Eye (tissue), 1 donor: Measurements from ENCODE around the gene CNTN5.

ENCODE experiments used
- DNase-seq: peaks from one replicate; pipeline ENCODE4 v3.0.0-alpha.2; 2015

Gene CNTN5

GRCh38 chr11:99640671-99641070 lies 619.9 kb downstream of the CNTN5 start:
- DNase-seq, result no peak

DNA sequence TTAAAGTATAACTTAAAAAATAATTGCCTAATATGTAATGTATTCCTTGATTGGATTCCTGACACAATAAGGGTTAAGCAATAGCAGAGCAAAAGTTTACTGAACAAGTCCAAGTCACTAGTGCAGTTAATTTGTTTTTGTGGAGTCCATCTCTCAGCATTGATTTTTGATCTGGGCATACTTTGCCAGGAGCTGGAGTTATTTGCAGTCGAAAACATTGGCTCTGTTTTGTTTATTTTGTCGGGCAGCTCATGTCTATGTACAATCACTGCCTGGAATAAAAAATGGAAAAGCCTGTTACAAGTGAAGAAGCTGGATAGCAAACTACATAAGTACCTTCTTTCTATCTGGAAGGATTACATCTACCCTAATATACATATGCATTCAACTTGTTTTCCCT lies 625.2 kb downstream of the CNTN5 start:
- DNase-seq, result no peak

DNA sequence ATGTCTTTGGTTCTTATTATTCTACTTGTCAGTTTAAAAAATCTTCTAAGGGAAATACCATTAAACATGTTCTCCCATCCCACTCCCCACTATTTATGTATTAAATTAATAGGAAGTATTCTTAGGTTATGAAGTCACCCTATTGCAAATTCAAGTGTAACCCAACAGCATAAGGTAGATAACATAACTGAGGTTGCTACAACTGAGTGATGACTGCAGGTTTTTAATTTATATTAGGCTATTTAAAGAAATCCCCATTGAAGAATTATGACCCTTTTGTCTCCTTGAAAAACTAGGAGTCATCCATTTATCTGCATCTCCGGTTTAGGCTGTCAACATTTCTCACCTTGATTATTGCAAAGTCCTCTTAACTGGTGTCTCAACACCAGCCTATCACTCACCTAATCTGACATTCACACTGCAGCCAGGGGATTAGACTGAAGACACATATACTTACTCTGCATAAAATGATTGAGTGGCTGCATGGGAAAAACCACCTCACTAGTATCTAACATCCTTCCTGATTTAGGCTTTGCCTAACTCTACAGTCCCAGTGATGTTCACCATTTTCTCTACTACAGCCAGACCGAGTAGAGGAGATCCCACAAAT lies 649.4 kb downstream of the CNTN5 start:
- DNase-seq, result no peak

DNA sequence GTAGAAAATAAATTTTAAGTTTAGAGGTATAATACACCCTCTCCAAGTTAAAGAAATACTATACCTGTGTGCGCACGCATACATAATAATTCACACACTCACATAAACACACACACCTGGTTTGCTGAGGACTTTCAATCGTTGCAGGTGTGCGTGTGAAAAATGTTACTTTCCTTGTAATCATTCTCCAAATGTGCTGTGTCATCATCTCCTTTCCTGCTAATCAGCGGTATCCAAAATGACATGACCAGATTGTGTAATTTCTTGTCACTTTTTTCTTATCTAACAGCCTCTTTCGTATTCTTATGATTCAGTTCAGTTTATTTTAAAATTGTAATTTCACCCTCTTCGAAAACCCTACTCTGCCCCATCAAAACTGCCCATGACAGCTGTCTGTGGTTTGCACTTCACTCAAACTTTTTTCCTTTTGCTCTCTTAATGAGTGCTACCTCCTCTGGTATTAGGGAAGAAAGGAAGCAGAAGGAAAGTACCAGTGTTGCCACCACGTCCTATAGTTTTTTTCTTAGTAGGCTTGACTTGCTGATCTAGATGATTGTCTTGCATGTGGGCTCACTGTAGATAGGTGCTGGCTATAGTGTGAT lies 651.2 kb downstream of the CNTN5 start:
- DNase-seq, result no peak

DNA sequence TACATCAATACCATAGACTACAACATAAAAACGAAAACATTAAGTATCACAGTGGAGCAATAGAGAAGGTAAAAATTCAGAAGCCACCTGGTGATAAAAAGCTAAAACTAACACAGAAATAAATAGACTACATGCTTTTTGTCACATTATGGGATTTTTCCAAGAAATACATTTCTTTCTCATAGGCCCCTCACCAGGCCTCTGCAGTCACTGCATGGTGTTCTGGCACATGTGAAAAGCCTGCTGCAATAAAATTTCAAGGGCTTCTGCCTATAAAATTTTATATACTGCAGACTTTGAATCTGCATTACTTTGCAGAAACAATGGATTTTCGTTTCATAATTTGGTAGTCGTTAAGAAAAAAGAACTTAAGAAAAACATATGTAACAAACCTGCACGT lies 655.5 kb downstream of the CNTN5 start:
- DNase-seq, result no peak

- DNase-seq, result no peak
Measured at GRCh38 chr11:99682171-99682570, 661.4 kb downstream of the CNTN5 start.

DNA sequence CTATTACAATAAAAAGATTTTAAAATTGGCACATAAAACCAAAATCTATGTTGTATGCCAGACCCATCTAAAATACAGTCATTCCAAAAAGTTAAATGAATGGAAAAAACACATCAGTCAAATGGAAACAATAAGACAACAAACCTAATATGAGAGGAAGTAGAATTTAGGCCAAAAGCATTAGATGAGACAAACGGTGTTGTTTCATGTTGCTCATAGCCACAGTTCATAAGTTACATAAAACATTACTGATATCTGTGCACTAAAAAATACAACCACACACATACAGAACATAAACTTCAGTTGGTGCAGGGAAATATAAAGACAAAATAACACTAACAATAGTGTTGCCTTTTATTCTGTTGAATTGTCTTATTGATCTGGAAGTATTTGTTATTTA lies 661.9 kb downstream of the CNTN5 start:
- no peak for DNase-seq

- DNase-seq, result no peak
Measured at GRCh38 chr11:99683933-99684332, 663.2 kb downstream of the CNTN5 start.

GRCh38 chr11:99686838-99687237 lies 666.1 kb downstream of the CNTN5 start:
- DNase-seq, result no peak

- DNase-seq, result no peak
Measured at GRCh38 chr11:99687320-99687719, 666.6 kb downstream of the CNTN5 start.

GRCh38 chr11:99693941-99694492 lies 673.3 kb downstream of the CNTN5 start:
- DNase-seq, result no peak

DNA sequence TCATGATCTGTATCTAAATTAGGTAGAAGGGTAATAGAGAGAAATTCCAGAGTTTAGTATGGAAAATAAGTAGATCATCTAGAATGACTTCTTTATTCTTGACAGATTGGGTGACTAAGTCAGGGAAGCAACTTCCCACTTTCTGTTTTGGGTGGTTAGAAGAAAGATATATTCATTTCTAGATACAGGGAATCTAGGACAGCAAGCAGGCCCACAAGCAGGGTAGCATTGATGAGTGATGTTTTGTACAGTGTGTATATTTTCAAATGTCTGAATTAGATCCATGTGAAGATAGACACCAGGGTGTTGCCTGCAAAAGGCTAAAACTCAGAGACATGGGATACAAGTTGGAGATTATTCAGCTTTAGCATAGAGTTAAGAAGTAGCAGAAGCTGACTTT lies 674.4 kb downstream of the CNTN5 start:
- DNase-seq, result no peak

DNA sequence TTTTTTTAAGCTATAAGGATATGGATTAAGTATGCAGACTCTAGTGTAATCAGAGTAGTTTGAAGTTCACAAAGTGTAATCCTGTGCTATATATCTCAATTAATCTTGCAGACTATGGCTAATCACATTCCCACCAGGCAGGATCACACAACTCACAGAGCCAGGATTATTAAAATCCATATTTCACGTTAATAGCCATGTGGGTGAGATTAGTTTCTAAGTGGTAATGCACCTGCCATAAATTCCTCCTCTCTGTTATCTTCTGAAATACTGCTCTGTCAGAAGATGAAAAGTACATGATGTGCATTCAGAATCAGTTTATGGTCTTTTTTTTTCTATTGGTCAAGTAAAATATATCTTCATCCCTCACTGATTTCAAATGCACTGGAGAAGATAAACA lies 686.1 kb downstream of the CNTN5 start:
- DNase-seq, result no peak

GRCh38 chr11:99708928-99709672 lies 688.4 kb downstream of the CNTN5 start:
- DNase-seq, result no peak

DNA sequence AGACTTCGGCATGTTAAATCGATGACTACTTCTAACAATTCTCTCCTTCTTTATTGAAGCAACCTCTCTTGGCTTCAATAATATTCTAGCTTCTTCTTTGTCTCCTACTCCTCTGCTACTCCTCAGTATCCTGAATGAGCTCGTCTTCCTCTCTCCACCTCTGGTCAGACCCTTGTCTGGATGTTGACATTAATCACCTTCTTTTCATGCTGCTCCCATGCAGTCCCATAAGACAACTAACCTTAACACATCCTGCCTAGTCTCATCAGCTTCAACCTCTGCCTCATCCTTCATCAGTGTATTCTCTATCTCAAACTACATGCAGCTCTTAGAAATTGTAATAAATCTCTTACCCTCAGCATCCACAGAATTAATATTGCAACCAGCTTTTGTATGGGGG lies 695.6 kb downstream of the CNTN5 start:
- no peak for DNase-seq

DNA sequence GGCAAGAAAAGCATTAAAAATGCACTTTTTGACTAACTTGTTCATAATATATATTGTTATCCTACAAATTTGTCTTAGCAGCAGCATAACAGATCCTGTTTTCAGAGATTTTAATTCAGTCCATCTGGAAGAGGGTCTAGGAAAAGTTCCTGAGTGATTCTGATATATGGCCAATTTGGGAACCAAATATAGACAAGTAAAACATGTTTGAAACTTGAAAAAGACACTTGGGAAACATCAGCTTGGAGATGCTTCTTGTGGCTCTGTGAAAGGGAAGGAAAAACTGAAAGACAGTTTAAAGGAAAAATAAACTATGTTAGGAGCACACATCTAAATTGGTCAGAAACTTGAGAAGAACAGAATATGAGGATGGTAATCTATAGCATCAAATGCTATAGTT lies 697.5 kb downstream of the CNTN5 start:
- DNase-seq, result no peak

DNA sequence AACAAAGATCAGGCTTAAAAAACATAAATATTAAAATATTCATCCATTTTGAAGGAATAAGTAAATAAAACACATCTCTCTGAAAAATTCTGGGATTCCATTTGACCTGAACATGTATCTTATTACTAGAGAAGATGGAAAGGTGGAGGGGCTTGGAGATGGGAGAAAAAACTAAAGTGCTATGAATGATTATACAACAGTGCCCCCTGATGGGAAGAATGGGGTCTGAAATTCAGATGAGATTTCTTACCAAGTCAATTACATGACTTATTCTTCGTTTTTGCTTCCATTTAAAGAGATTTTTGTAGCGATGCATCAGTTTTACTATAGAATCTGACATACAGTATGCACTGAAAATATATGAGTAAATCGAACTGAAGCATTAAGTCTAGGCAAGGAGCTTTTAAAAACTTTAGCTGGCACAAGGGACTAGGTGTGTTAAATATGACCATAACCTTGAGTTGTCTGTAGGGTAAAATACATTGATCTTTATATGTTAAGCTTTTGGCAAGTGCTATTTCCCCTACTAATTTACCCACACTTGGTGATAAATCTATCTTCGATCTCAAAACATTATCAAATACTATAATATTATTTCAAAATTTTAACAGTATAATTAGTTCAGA lies 718.8 kb downstream of the CNTN5 start:
- DNase-seq, result peak; percentile 91

GRCh38 chr11:99742501-99742900 lies 721.8 kb downstream of the CNTN5 start:
- DNase-seq, result no peak

DNA sequence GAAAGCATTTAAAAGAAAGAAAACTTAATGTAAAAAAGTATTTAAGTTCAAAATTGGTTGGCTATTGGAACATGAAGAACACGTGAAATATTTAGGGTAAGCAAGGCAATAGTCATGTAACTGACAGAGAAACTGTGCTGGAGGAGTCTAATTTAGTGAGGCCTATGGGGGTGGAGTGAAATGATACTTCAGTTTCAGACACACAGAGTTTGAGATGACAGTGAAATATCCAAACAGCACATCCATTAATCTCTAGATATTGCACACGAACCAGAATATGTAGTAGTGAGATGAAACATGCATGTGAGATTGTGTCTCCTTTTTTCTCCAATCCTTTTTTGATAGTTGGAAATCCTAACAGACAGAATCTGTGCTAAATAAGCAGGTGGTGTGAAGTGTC lies 739.0 kb downstream of the CNTN5 start:
- DNase-seq, result no peak

DNA sequence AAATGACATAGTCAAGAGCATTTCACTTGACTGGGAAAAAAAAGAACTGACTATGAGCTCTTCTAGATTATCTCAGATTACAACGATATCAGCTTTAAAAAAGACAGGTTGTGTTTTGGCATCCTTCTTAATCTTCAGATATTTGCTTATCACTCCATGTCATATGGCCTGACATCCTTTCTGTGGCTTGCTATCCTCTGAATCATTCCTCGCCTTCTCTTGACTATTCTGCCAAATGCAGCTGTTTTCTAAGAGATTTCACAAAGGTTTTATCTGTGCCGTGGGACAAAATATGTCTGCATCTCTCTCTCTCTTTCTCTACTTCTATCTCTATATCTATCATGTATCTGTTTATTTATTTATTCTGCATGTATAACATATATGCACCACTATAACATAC lies 746.1 kb downstream of the CNTN5 start:
- DNase-seq, result no peak

DNA sequence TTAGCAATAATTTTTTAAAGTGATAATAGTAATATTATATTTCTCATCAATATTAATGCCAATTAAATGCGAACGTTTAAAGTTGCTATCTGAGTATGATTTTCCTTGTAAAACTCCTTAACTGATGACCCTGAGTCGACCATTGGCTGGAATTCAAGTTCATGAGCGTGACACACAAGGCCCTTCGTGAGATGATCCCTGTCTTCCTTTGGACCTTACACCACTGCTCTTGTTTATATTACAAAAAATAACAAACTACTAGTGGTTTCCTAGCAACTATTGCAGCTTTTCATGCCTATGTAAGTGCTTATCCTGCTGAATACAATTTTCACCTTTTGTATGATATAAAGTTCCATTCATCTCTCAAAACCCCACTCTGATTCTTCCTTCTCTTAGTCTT lies 752.9 kb downstream of the CNTN5 start:
- DNase-seq, result no peak

GRCh38 chr11:99781074-99781473 lies 760.3 kb downstream of the CNTN5 start:
- DNase-seq, result no peak

GRCh38 chr11:99791354-99791753 lies 770.6 kb downstream of the CNTN5 start:
- DNase-seq, result no peak

- DNase-seq, result no peak
Measured at GRCh38 chr11:99795999-99796398, 775.2 kb downstream of the CNTN5 start.
